AG09319 (cell line): Measurements from ENCODE around the gene CLIP2.
"Not testable (repeated sequence)": the region's sequence is repeated elsewhere in the genome, so short reads cannot be mapped to it uniquely, and the experiment has no call there.

Experiments
- DNase-seq: peaks from one replicate; pipeline ENCODE4 v3.0.0-alpha.2; 2010; ENCODE audit warnings: low read depth; ENCODE audit errors: extremely low read depth
- CTCF ChIP-seq: IDR thresholded peaks from 2 replicates; pipeline ENCODE4 v1.5.1; 2011; ENCODE audit warnings: low read depth, mild to moderate bottlenecking, inconsistent platforms, low read length, moderate library complexity

The CLIP2 gene

GRCh38 chr7:74371381-74372341 lies 82.5 kb downstream of the CLIP2 start:
- no peak for TF ChIP-seq CTCF
- DNase-seq = no peak

GRCh38 chr7:74372511-74373111 lies 83.4 kb downstream of the CLIP2 start:
- TF ChIP-seq CTCF = no peak

GRCh38 chr7:74373536-74373935 lies 84.3 kb downstream of the CLIP2 start:
- DNase-seq = no peak
- no peak for TF ChIP-seq CTCF

More at GRCh38 chr7:74372511-74373111, 83.4 kb downstream of the CLIP2 start:
- DNase-seq = no peak

GRCh38 chr7:74375726-74376220 lies 86.6 kb downstream of the CLIP2 start:
- TF ChIP-seq CTCF = no peak
- no peak for DNase-seq

- no peak for TF ChIP-seq CTCF
- no peak for DNase-seq
These were observed 87.2 kb downstream of the CLIP2 start for GRCh38 chr7:74376256-74377036.

GRCh38 chr7:74379938-74380337 lies 90.7 kb downstream of the CLIP2 start:
- no peak for DNase-seq
- no peak for TF ChIP-seq CTCF

GRCh38 chr7:74380720-74381119 lies 91.5 kb downstream of the CLIP2 start:
- DNase-seq = no peak

GRCh38 chr7:74384086-74384485 lies 94.9 kb downstream of the CLIP2 start:
- not testable (repeated sequence) for DNase-seq

More at GRCh38 chr7:74380720-74381119, 91.5 kb downstream of the CLIP2 start:
- no peak for TF ChIP-seq CTCF

- not testable (repeated sequence) for DNase-seq
These were observed 95.6 kb downstream of the CLIP2 start for GRCh38 chr7:74384854-74385253.
